Body of pancreas (tissue), 4 donors: ENCODE measurements around the gene ASMT. TPM values are rescaled to one million over a fixed set of nuclear protein-coding genes. Genes with fewer than 3 reads are reported as not detected.

ENCODE experiments used
- ATAC-seq: fragments of 150-250 bp; one replicate; pipeline ENCODE4 v1.9.1; 2016
- DNase-seq, 4 donors: peaks; one replicate each; pipeline ENCODE4 v3.0.0-alpha.2; 2019
- H3K27ac ChIP-seq, 4 donors: fragments of 200-600 bp; sonication (generic); 1 replicate in 3 of 4; 2 replicates in 1 of 4; pipeline versions ENCODE4 v1.5.1 to v1.6.1; 2016 to 2019; ENCODE audit warnings: mild to moderate bottlenecking in 1 of 4, mixed read lengths in 1 of 4, moderate library complexity in 1 of 4
- H3K27me3 ChIP-seq, 2 donors: fragments of 200-600 bp; sonication (generic); one replicate each; pipeline ENCODE4 v1.6.0; 2016; ENCODE audit warnings: mild to moderate bottlenecking in 1 of 2
- H3K36me3 ChIP-seq, 2 donors: fragments of 200-600 bp; sonication (generic); replicated peaks in 1 of 2; 2 replicates each; pipeline ENCODE4 v1.5.1; 2016; ENCODE audit warnings: low read depth in 2 of 2; ENCODE audit not compliant: insufficient read depth in 1 of 2
- H3K4me1 ChIP-seq: fragments of 200-600 bp; sonication (generic); one replicate; pipeline ENCODE4 v1.6.0; 2016
- H3K4me3 ChIP-seq, 2 donors: fragments of 200-600 bp; sonication (generic); 1 replicate in 1 of 2; 2 replicates in 1 of 2; pipeline ENCODE4 v1.5.1; 2016 to 2019
- H3K9me3 ChIP-seq, 3 donors: fragments of 200-600 bp; sonication (generic); 1 replicate in 2 of 3; 2 replicates in 1 of 3; pipeline ENCODE4 v1.5.1; 2016
- POLR2A ChIP-seq, 3 donors: fragments of 450-650 bp; IDR thresholded peaks; one replicate each; pipeline ENCODE4 v1.6.1; 2016; ENCODE audit warnings: antibody characterized with exemption in 3 of 3, mild to moderate bottlenecking in 2 of 3
- WGBS, 2 donors: methylation state at CpG; one replicate each; pipeline ENCODE4 v1.1.5; 2017; 5-methylcytosine and 5-hydroxymethylcytosine counted together
- intact Hi-C: fragments of 100-400 bp; cut with DNase I; formaldehyde crosslinking; loops from one replicate; pipeline ENCODE4 v1.15.1; 2023
- total RNA-seq, 2 donors: library from RNA; depleted of rRNA; stranded (reverse); fragments of >200 nt; gene quantifications; one replicate each; pipeline ENCODE4 v1.1.0, GENCODE V29; 2016
- TF ChIP-seq, protein P1 (sequence below), 7 experiments: fragments of 450-650 bp in 4 of 7; fragments of 200-600 bp in 3 of 7; sonication (generic) in 3 of 7; IDR thresholded peaks; one replicate each; pipeline ENCODE4 v1.5.1; 2016 to 2019; ENCODE audit warnings: antibody characterized with exemption in 7 of 7

The ASMT gene
- total RNA-seq, 2 donors from 2014 or later: not detected

DNA sequence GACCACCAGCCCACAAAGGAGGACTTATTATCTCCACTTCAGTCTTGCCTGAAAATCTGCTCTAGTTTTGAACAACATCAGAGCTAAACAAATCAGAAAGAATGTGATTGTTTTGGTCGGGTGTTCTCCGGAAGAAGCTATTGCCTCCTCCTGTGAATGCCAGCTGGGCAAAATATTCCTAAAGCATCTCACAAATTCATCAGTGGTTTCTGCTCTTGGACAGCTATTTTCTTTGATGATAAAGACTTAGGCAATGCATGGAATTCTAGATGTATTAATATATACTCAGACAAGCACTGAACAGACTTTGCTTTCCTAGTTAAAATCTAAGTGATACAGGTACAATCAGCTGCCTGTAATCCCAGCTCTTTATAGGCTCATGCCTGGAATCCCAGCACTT, 71.8 kb downstream of the ASMT start:
- no peak for ATAC-seq
- no peak for DNase-seq
- Histone ChIP-seq H3K4me1 (no peaks in the 10 kb centered on the region), H3K27me3 (no peaks in the 10 kb centered on the region), H3K4me3 (no peak overlapping the region), H3K27ac (no peak overlapping the region), H3K9me3 (no peaks in the 10 kb centered on the region), H3K36me3 (no peaks in the 10 kb centered on the region)
- TF ChIP-seq POLR2A (IDR thresholded peaks at IDR 0.05): no peak
- TF ChIP-seq, protein P1, sequence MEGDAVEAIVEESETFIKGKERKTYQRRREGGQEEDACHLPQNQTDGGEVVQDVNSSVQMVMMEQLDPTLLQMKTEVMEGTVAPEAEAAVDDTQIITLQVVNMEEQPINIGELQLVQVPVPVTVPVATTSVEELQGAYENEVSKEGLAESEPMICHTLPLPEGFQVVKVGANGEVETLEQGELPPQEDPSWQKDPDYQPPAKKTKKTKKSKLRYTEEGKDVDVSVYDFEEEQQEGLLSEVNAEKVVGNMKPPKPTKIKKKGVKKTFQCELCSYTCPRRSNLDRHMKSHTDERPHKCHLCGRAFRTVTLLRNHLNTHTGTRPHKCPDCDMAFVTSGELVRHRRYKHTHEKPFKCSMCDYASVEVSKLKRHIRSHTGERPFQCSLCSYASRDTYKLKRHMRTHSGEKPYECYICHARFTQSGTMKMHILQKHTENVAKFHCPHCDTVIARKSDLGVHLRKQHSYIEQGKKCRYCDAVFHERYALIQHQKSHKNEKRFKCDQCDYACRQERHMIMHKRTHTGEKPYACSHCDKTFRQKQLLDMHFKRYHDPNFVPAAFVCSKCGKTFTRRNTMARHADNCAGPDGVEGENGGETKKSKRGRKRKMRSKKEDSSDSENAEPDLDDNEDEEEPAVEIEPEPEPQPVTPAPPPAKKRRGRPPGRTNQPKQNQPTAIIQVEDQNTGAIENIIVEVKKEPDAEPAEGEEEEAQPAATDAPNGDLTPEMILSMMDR (IDR thresholded peaks at IDR 0.05): no peak
- intact Hi-C loops: no loop called here
- 29 to 48% methylated on average over 2 of the region's 2 CpGs for WGBS, 2 donors

Other genes starting within 250 kb of the ASMT start
- 100 to 1,000 TPM; 180 to 338 TPM for gene SLC25A6, start 222.9 kb upstream of the ASMT start, total RNA-seq
- gene ASMTL, start 162.2 kb upstream of the ASMT start, total RNA-seq: 10 to 100 TPM; 16.5 to 18.9 TPM
- gene P2RY8, start 77.9 kb upstream of the ASMT start, total RNA-seq: under 1 TPM; 0.66 to 0.78 TPM
- gene AKAP17A, start 23.5 kb upstream of the ASMT start, total RNA-seq: 100 to 1,000 TPM in 1 of 2 donors, 10 to 100 TPM in 1; 55.5 to 162 TPM